Lung (tissue), 12 donors: Measurements from ENCODE around the gene C1orf35. TPM values are rescaled to one million over a fixed set of nuclear protein-coding genes. Genes with fewer than 3 reads are reported as not detected.
A peak's percentile ranks its signal among the peaks of the same experiment; 100 is the strongest.

Experiments
- ATAC-seq: fragments of 200-7000 bp; cut with Tn5 transposase; one replicate; pipeline ENCODE4 v1.9.1; 2020; ENCODE audit warnings: moderate number of reproducible peaks; ENCODE audit not compliant: insufficient read depth, low FRiP score
- DNase-seq, 3 donors: peaks; one replicate each; pipeline ENCODE4 v3.0.0-alpha.2; 2013 to 2017
- H3K27ac ChIP-seq, 2 donors: one replicate each; pipeline ENCODE4 v1.5.1; 2013; ENCODE audit warnings: mild to moderate bottlenecking in 2 of 2, moderate library complexity in 2 of 2, control low read depth in 1 of 2, inconsistent platforms in 1 of 2, low read depth in 1 of 2, low read length in 1 of 2
- H3K27me3 ChIP-seq, 3 donors: one replicate each; pipeline ENCODE4 v1.5.1; 2013; ENCODE audit warnings: low read length in 2 of 3; ENCODE audit not compliant: control insufficient read depth in 3 of 3, insufficient read depth in 3 of 3
- H3K36me3 ChIP-seq, 4 donors: one replicate each; pipeline ENCODE4 v1.5.1; 2013; ENCODE audit warnings: low read length in 4 of 4, mild to moderate bottlenecking in 1 of 4, moderate library complexity in 1 of 4; ENCODE audit not compliant: control insufficient read depth in 4 of 4, insufficient read depth in 4 of 4
- H3K4me1 ChIP-seq, 5 donors: one replicate each; pipeline ENCODE4 v1.5.1; 2013; ENCODE audit warnings: low read length in 5 of 5, mild to moderate bottlenecking in 2 of 5, moderate library complexity in 1 of 5; ENCODE audit not compliant: control insufficient read depth in 5 of 5, insufficient read depth in 5 of 5
- H3K4me3 ChIP-seq: one replicate; pipeline ENCODE4 v1.5.1; 2013; ENCODE audit warnings: mild to moderate bottlenecking, control low read depth, moderate library complexity
- H3K9ac ChIP-seq, 2 donors: one replicate each; pipeline ENCODE4 v1.5.1; 2013; ENCODE audit warnings: low read length in 2 of 2, control low read depth in 1 of 2; ENCODE audit not compliant: insufficient read depth in 1 of 2
- H3K9me3 ChIP-seq, 4 donors: one replicate each; pipeline ENCODE4 v1.5.1; 2013; ENCODE audit warnings: low read length in 3 of 4, mild to moderate bottlenecking in 1 of 4, moderate library complexity in 1 of 4; ENCODE audit not compliant: control insufficient read depth in 4 of 4, insufficient read depth in 3 of 4
- CTCF ChIP-seq: IDR thresholded peaks from 2 replicates; pipeline ENCODE4 v1.5.1; 2012; ENCODE audit warnings: mild to moderate bottlenecking; ENCODE audit errors: control extremely low read depth, extremely low read depth
- WGBS, 2 donors: extraction: QIAGEN DNeasy Blood & Tissue Kit; methylation state at CpG; one replicate each; pipeline ENCODE4 v1.1.7; 2013; 5-methylcytosine and 5-hydroxymethylcytosine counted together
- polyA plus RNA-seq, 2 donors: library from polyadenylated mRNA; stranded (reverse); fragments of 200-250 nt; gene quantifications; one replicate each; pipeline ENCODE4 v1.2.1, GENCODE V29; 2013
- total RNA-seq, 2 donors: library from RNA; depleted of rRNA in 1 of 2; stranded (reverse); fragments of >200 nt in 1 of 2; gene quantifications; one replicate each; pipeline ENCODE4 v1.2.1, GENCODE V29; 2014 to 2021
- donor health status: control.
- donor health status: control.
- donor health status: Bipolar disorder and iron deficiency.
- donor health status: healthy.
- donor health status: DM: yes; HTN: yes; CAD: no.

The C1orf35 gene
- total and polyA plus RNA-seq, 4 donors: 9.1 to 19.9 (median 15.0) TPM

GRCh38 chr1:228088586-228089498 lies 14.3 kb downstream of the C1orf35 start:
- no peaks in the 10 kb centered on the region for H3K27me3 ChIP-seq
- no peak overlapping the region for H3K4me3 ChIP-seq
- peak overlapping the region in 1 of 2 donors; percentile 75 for H3K27ac ChIP-seq
- H3K9me3 ChIP-seq: peaks cover 0 to under 1% (median 0%) of the 10 kb centered on the region in 4 donors
- no peak for TF ChIP-seq CTCF
- H3K4me1 ChIP-seq: peaks cover 27 to 77% (median 42%) of the 10 kb centered on the region in 5 donors
- ATAC-seq: no peak
- no peak for DNase-seq
- no peak overlapping the region for H3K9ac ChIP-seq
- 56 to 64% methylated on average over 21 of the region's 21 CpGs for WGBS, 2 donors
- peaks cover 0 to 19% (median 13%) of the 10 kb centered on the region in 4 donors for H3K36me3 ChIP-seq

GRCh38 chr1:228087771-228088251 lies 15.3 kb downstream of the C1orf35 start:
- Histone ChIP-seq H3K27me3 (no peaks in the 10 kb centered on the region), H3K36me3 (peaks cover 0 to 22% (median 12%) of the 10 kb centered on the region in 4 donors), H3K27ac (peak overlapping the region; percentile 62 to 89), H3K9me3 (no peaks in the 10 kb centered on the region), H3K4me1 (peaks cover 27 to 77% (median 45%) of the 10 kb centered on the region in 5 donors), H3K9ac (no peak overlapping the region), H3K4me3 (no peak overlapping the region)
- ATAC-seq: peak; percentile 5
- DNase-seq: no peak
- TF ChIP-seq CTCF: no peak
- 23 to 34% methylated on average over 7 of the region's 7 CpGs for WGBS, 2 donors

GRCh38 chr1:228085287-228085951 lies 17.7 kb downstream of the C1orf35 start:
- TF ChIP-seq CTCF: no peak
- WGBS, 2 donors: 40 to 47% methylated on average over 6 of the region's 6 CpGs
- Histone ChIP-seq H3K9ac (peak overlapping the region in 1 of 2 donors; percentile 52), H3K4me3 (no peak overlapping the region), H3K36me3 (peaks cover 0 to 19% (median 6%) of the 10 kb centered on the region in 4 donors), H3K9me3 (no peaks in the 10 kb centered on the region), H3K27me3 (no peaks in the 10 kb centered on the region), H3K27ac (peak overlapping the region; percentile 98 to 100), H3K4me1 (peaks cover 22 to 60% (median 50%) of the 10 kb centered on the region in 5 donors)
- DNase-seq (peak; percentile 60 to 88 (median 79)), ATAC-seq (no peak)
